Measurements from ENCODE around the gene SH3BP4. TPM values are rescaled to one million over a fixed set of nuclear protein-coding genes. Genes with fewer than 3 reads are reported as not detected.
"Not testable (repeated sequence)": the region's sequence is repeated elsewhere in the genome, so short reads cannot be mapped to it uniquely, and the experiment has no call there.

Gene SH3BP4
- total and polyA plus RNA-seq, 2 donors (not counting 1 experiment from before 2014, with no cell fraction given), result 1.00 to 1.3 TPM

- Mint-ChIP-seq H3K27me3 (peaks cover 30% of the 10 kb centered on the region), H3K4me1 (peaks cover 18% of the 10 kb centered on the region), H3K4me3 (no peak overlapping the region), H3K9me3 (ENCODE audit: insufficient read depth) (no peaks in the 10 kb centered on the region), H3K27ac (no peak overlapping the region)
- H3K79me2 ChIP-seq (ENCODE audit: control insufficient read depth, insufficient read depth, low read length), result no peaks in the 10 kb centered on the region
- H4K20me1 ChIP-seq (ENCODE audit: control insufficient read depth, insufficient read depth, low read length, poor library complexity, severe bottlenecking), result no peaks in the 10 kb centered on the region
- DNase-seq (peak; percentile 51), ATAC-seq (ENCODE audit: low read depth) (no peak)
- no peak overlapping the region for H3K4me2 ChIP-seq (replicated peaks; ENCODE audit: low read depth, low read length, poor library complexity, severe bottlenecking)
- peaks cover 0 to 5% of the 10 kb centered on the region in 2 donors for H3K4me1 ChIP-seq (ENCODE audit: control insufficient read depth in 2 of 2, insufficient read depth in 2 of 2, low read length in 2 of 2)
- no peak overlapping the region for H3K9ac ChIP-seq (ENCODE audit: low read length)
- H3K27ac ChIP-seq (ENCODE audit: low read length in 2 of 2), result no peak overlapping the region
- H3K4me3 ChIP-seq (ENCODE audit: control extremely low read depth in 1 of 5, extremely low read depth in 1 of 5, insufficient read depth in 1 of 5, low read depth in 2 of 5, low read length in 4 of 5), result no peak overlapping the region
- TF ChIP-seq EZH2 (IDR thresholded peaks at IDR 0.05; ENCODE audit: borderline replicate concordance, insufficient read depth, low read depth, low read length, poor library complexity, severe bottlenecking) (no peak), CTCF (IDR thresholded peaks at IDR 0.05) (peak; percentile 11)
- 79% methylated on average over 12 of the region's 12 CpGs for WGBS (ENCODE audit: insufficient coverage)
- H2AFZ ChIP-seq (ENCODE audit: insufficient read depth, low read depth, low read length, poor library complexity, severe bottlenecking), result no peak overlapping the region
- intact Hi-C loops (cut with micrococcal nuclease), result loop anchor here (2.0 kb wide), 1 partner anchor 505 kb away; no protein-coding TSS in a partner anchor
- CTCF ChIA-PET, result interaction anchor here (1.0 to 1.8 kb wide), 5 partner anchors 51 to 508 kb away, joined by 3 to 4 read pairs (median 3); no protein-coding TSS in a partner anchor
- POLR2A ChIA-PET, result interaction anchor here (0.6 kb wide), 1 partner anchor 1044 kb away, joined by 5 read pairs; no protein-coding TSS in a partner anchor
- H3K9me3 ChIP-seq (ENCODE audit: control extremely low read depth in 1 of 3, control insufficient read depth in 2 of 3, insufficient read depth in 1 of 3, low read length in 2 of 3), result peaks cover 0 to under 1% (median 0%) of the 10 kb centered on the region in 3 donors
- no peaks in the 10 kb centered on the region for H3K36me3 ChIP-seq (replicated peaks in 1 of 2; ENCODE audit: control extremely low read depth in 1 of 2, control insufficient read depth in 1 of 2, extremely low read depth in 1 of 2, insufficient read depth in 2 of 2, low read length in 1 of 2)
- peaks cover 0 to 3% (median 0%) of the 10 kb centered on the region in 4 experiments for H3K27me3 ChIP-seq (replicated peaks in 1 of 4; ENCODE audit: control extremely low read depth in 1 of 4, control insufficient read depth in 3 of 4, insufficient read depth in 4 of 4, low read length in 3 of 4)
Observed at GRCh38 chr2:235055891-235056516, 104.2 kb downstream of the SH3BP4 start.

GRCh38 chr2:235056768-235057167 is 105.0 kb downstream of the SH3BP4 start:
- 95% methylated on average over 3 of the region's 6 CpGs for WGBS (ENCODE audit: insufficient coverage)
- H3K36me3 ChIP-seq (replicated peaks in 1 of 2; ENCODE audit: control extremely low read depth in 1 of 2, control insufficient read depth in 1 of 2, extremely low read depth in 1 of 2, insufficient read depth in 2 of 2, low read length in 1 of 2), result no peaks in the 10 kb centered on the region
- H3K4me2 ChIP-seq (replicated peaks; ENCODE audit: low read depth, low read length, poor library complexity, severe bottlenecking), result no peak overlapping the region
- no peaks in the 10 kb centered on the region for H3K9me3 ChIP-seq (ENCODE audit: control extremely low read depth in 1 of 3, control insufficient read depth in 2 of 3, insufficient read depth in 1 of 3, low read length in 2 of 3)
- ChIA-PET CTCF (interaction anchor here (0.7 to 1.8 kb wide), 5 partner anchors 51 to 1316 kb away, joined by 3 to 5 read pairs (median 4); no protein-coding TSS in a partner anchor), POLR2A (interaction anchor here (0.6 kb wide), 1 partner anchor 1045 kb away, joined by 5 read pairs; no protein-coding TSS in a partner anchor)
- DNase-seq, result no peak
- H3K27ac ChIP-seq (ENCODE audit: low read length in 2 of 2), result no peak overlapping the region
- H3K4me3 Mint-ChIP-seq, result no peak overlapping the region
- H3K79me2 ChIP-seq (ENCODE audit: control insufficient read depth, insufficient read depth, low read length), result no peaks in the 10 kb centered on the region
- H2AFZ ChIP-seq (ENCODE audit: insufficient read depth, low read depth, low read length, poor library complexity, severe bottlenecking), result no peak overlapping the region
- H3K4me1 Mint-ChIP-seq, result peaks cover 11% of the 10 kb centered on the region
- H3K4me1 ChIP-seq (ENCODE audit: control insufficient read depth in 2 of 2, insufficient read depth in 2 of 2, low read length in 2 of 2), result no peaks in the 10 kb centered on the region
- H3K9ac ChIP-seq (ENCODE audit: low read length), result no peak overlapping the region
- H3K9me3 Mint-ChIP-seq (ENCODE audit: insufficient read depth), result no peaks in the 10 kb centered on the region
- intact Hi-C loops (cut with micrococcal nuclease), result loop anchor here (2.0 kb wide), 1 partner anchor 506 kb away; no protein-coding TSS in a partner anchor
- no peak for ATAC-seq (ENCODE audit: low read depth)
- H3K27me3 ChIP-seq (replicated peaks in 1 of 4; ENCODE audit: control extremely low read depth in 1 of 4, control insufficient read depth in 3 of 4, insufficient read depth in 4 of 4, low read length in 3 of 4), result peaks cover 0 to 5% (median 0%) of the 10 kb centered on the region in 4 experiments
- no peak overlapping the region for H3K27ac Mint-ChIP-seq
- peaks cover 34% of the 10 kb centered on the region for H3K27me3 Mint-ChIP-seq
- H3K4me3 ChIP-seq (ENCODE audit: control extremely low read depth in 1 of 5, extremely low read depth in 1 of 5, insufficient read depth in 1 of 5, low read depth in 2 of 5, low read length in 4 of 5), result no peak overlapping the region
- H4K20me1 ChIP-seq (ENCODE audit: control insufficient read depth, insufficient read depth, low read length, poor library complexity, severe bottlenecking), result no peaks in the 10 kb centered on the region
- TF ChIP-seq EZH2 (IDR thresholded peaks at IDR 0.05; ENCODE audit: borderline replicate concordance, insufficient read depth, low read depth, low read length, poor library complexity, severe bottlenecking) (no peak), CTCF (IDR thresholded peaks at IDR 0.05) (no peak)

- H3K27me3 Mint-ChIP-seq, result peaks cover 37% of the 10 kb centered on the region
- POLR2A ChIA-PET, H3K4me3 Mint-ChIP-seq: not testable (repeated sequence)
Observed at GRCh38 chr2:235057616-235058015, 105.8 kb downstream of the SH3BP4 start.

More at GRCh38 chr2:235057616-235058015, 105.8 kb downstream of the SH3BP4 start:
- H3K27ac ChIP-seq (ENCODE audit: low read length in 2 of 2); H3K4me3 ChIP-seq (ENCODE audit: control extremely low read depth in 1 of 5, extremely low read depth in 1 of 5, insufficient read depth in 1 of 5, low read depth in 2 of 5, low read length in 4 of 5); H3K27ac Mint-ChIP-seq; H3K4me1 ChIP-seq (ENCODE audit: control insufficient read depth in 2 of 2, insufficient read depth in 2 of 2, low read length in 2 of 2); H3K4me1 Mint-ChIP-seq; H3K9me3 ChIP-seq (ENCODE audit: control extremely low read depth in 1 of 3, control insufficient read depth in 2 of 3, insufficient read depth in 1 of 3, low read length in 2 of 3); H3K36me3 ChIP-seq (replicated peaks in 1 of 2; ENCODE audit: control extremely low read depth in 1 of 2, control insufficient read depth in 1 of 2, extremely low read depth in 1 of 2, insufficient read depth in 2 of 2, low read length in 1 of 2); H3K27me3 ChIP-seq (replicated peaks in 1 of 4; ENCODE audit: control extremely low read depth in 1 of 4, control insufficient read depth in 3 of 4, insufficient read depth in 4 of 4, low read length in 3 of 4); H3K9me3 Mint-ChIP-seq (ENCODE audit: insufficient read depth); H2AFZ ChIP-seq (ENCODE audit: insufficient read depth, low read depth, low read length, poor library complexity, severe bottlenecking); ATAC-seq (ENCODE audit: low read depth); CTCF ChIA-PET; DNase-seq; H4K20me1 ChIP-seq (ENCODE audit: control insufficient read depth, insufficient read depth, low read length, poor library complexity, severe bottlenecking); H3K79me2 ChIP-seq (ENCODE audit: control insufficient read depth, insufficient read depth, low read length); H3K9ac ChIP-seq (ENCODE audit: low read length); H3K4me2 ChIP-seq (replicated peaks; ENCODE audit: low read depth, low read length, poor library complexity, severe bottlenecking): not testable (repeated sequence)
- intact Hi-C loops (cut with micrococcal nuclease), result loop anchor here (2.0 kb wide), 1 partner anchor 507 kb away; no protein-coding TSS in a partner anchor
- WGBS (ENCODE audit: insufficient coverage), result no CpG with 5 or more reads among the region's 3 CpGs
